HepG2 (cell line): ENCODE data around the gene CHAF1A. TPM values are rescaled to one million over a fixed set of nuclear protein-coding genes. Genes with fewer than 3 reads are reported as not detected.

Source experiments
- ATAC-seq: fragments of 200-7000 bp; cut with Tn5 transposase; 3 replicates; pipeline ENCODE4 v1.9.1; 2020; ENCODE audit warnings: mild to moderate bottlenecking, moderate library complexity
- BruUV-seq: library from RNA; stranded (reverse); fragments of 400-500 nt; replicated peaks from 2 replicates; lab custom pipeline; 2021; lab: Mats Ljungman, UMichigan
- CTCF ChIA-PET: fragments of 300-600 bp; formaldehyde crosslinking; extraction: SDS; loops from one replicate; lab custom pipeline; 2021; ENCODE audit warnings: low total read pairs, inconsistent platforms, low intra/inter-chr PET ratio; lab: Yijun Ruan, JAX
- POLR2A ChIA-PET: fragments of 350-600 bp; sonication (Branson Sonifier 250); formaldehyde crosslinking; loops from one replicate; lab custom pipeline; 2020; ENCODE audit warnings: antibody characterized with exemption, inconsistent platforms; lab: Yijun Ruan, JAX
- DNase-seq: peaks from one replicate; pipeline ENCODE4 v3.0.0-alpha.2; 2015; ENCODE audit warnings: low spot score
- FAIRE-seq: peaks from 3 replicates; lab custom pipeline; 2011; peaks lifted over from hg19 to GRCh38; lab: Jason Lieb, UNC
- H2AFZ ChIP-seq: one replicate; pipeline ENCODE4 v1.6.1; 2011; ENCODE audit warnings: low read length, inconsistent platforms
- H3K27ac ChIP-seq: fragments of 300-600 bp; 3 replicates; pipeline ENCODE4 v1.8.0; 2011; ENCODE audit warnings: mixed run types, mild to moderate bottlenecking, mixed read lengths, low read length, inconsistent platforms; ENCODE audit not compliant: insufficient read depth; ENCODE audit errors: extremely low read length
- H3K27me3 ChIP-seq, 2 experiments: fragments of 200-600 bp in 1 of 2; 2 replicates in 1 of 2; 3 replicates in 1 of 2; pipeline versions ENCODE4 v1.6.0 to v1.8.0; 2011; ENCODE audit warnings: low read length in 2 of 2, mild to moderate bottlenecking in 2 of 2, moderate library complexity in 2 of 2, inconsistent platforms in 1 of 2; ENCODE audit not compliant: insufficient read depth in 2 of 2, control insufficient read depth in 1 of 2
- H3K36me3 ChIP-seq, 2 experiments: fragments of 200-600 bp in 1 of 2; replicated peaks in 1 of 2; 2 replicates in 1 of 2; 3 replicates in 1 of 2; pipeline versions ENCODE4 v1.5.1 to v1.8.0; 2011; ENCODE audit warnings: low read length in 2 of 2, inconsistent platforms in 1 of 2; ENCODE audit not compliant: insufficient read depth in 2 of 2, control insufficient read depth in 1 of 2
- H3K4me1 ChIP-seq: 2 replicates; pipeline ENCODE4 v1.5.1; 2012; ENCODE audit warnings: low read length, inconsistent platforms; ENCODE audit not compliant: insufficient read depth
- H3K4me2 ChIP-seq: 2 replicates; pipeline ENCODE4 v1.6.0; 2011; ENCODE audit warnings: low read depth, low read length, inconsistent platforms
- H3K4me3 ChIP-seq, 3 experiments: fragments of 200-600 bp in 1 of 3; sonication (generic), shearing (Covaris generic) in 1 of 3; replicated peaks in 1 of 3; 2 replicates each; pipeline ENCODE4 v1.5.1; 2011 to 2016; ENCODE audit warnings: low read length in 3 of 3, inconsistent platforms in 2 of 3, low read depth in 2 of 3, mild to moderate bottlenecking in 2 of 3, control low read depth in 1 of 3, mixed read lengths in 1 of 3; ENCODE audit not compliant: insufficient read depth in 1 of 3
- H3K79me2 ChIP-seq: one replicate; pipeline ENCODE4 v1.6.1; 2011; ENCODE audit warnings: low read length, inconsistent platforms; ENCODE audit not compliant: insufficient read depth
- H3K9ac ChIP-seq: 2 replicates; pipeline ENCODE4 v1.6.0; 2011; ENCODE audit warnings: mild to moderate bottlenecking, low read depth, low read length, inconsistent platforms; ENCODE audit not compliant: insufficient read depth
- H3K9me3 ChIP-seq: 2 replicates; pipeline ENCODE4 v1.5.1; 2012; ENCODE audit warnings: mild to moderate bottlenecking, low read length
- H4K20me1 ChIP-seq: 2 replicates; pipeline ENCODE4 v1.6.0; 2011; ENCODE audit warnings: inconsistent platforms, mild to moderate bottlenecking, low read length, moderate library complexity; ENCODE audit not compliant: insufficient read depth
- ADNP ChIP-seq: sonication (generic); formaldehyde crosslinking; IDR thresholded peaks from 2 replicates; pipeline ENCODE4 v1.4.0; 2020; ENCODE audit warnings: missing genetic modification reagents
- HHEX ChIP-seq: IDR thresholded peaks from 2 replicates; pipeline ENCODE4 v1.6.1; 2016; ENCODE audit warnings: control low read depth
- HMG20A ChIP-seq: IDR thresholded peaks from 2 replicates; pipeline ENCODE4 v1.6.1; 2016; ENCODE audit warnings: borderline replicate concordance
- SOX5 ChIP-seq: IDR thresholded peaks from 2 replicates; pipeline ENCODE4 v1.6.1; 2016; ENCODE audit warnings: borderline replicate concordance
- ZMAT3 ChIP-seq: sonication (generic); formaldehyde crosslinking; conservative IDR thresholded peaks from 2 replicates; pipeline ENCODE4 v1.7.0; 2021; ENCODE audit warnings: missing genetic modification reagents
- ZNF30 ChIP-seq: sonication (generic); formaldehyde crosslinking; IDR thresholded peaks from 2 replicates; pipeline ENCODE4 v1.5.0; 2020; ENCODE audit warnings: mild to moderate bottlenecking, missing genetic modification reagents
- WGBS: methylation state at CpG from one replicate; pipeline ENCODE4 v1.1.6; 2017; ENCODE audit warnings: low lambda C conversion rate; 5-methylcytosine and 5-hydroxymethylcytosine counted together
- in situ Hi-C: cut with HindIII; loops from 2 replicates; pipeline ENCODE4 v1.10.0; 2017; ENCODE audit warnings: low pct_unique_long_range_greater_than_20kb; ENCODE audit not compliant: extremely low pct_ligation_motif_present
- intact Hi-C: fragments of 100-400 bp; cut with micrococcal nuclease; formaldehyde crosslinking; loops from one replicate; pipeline ENCODE4 v1.10.0; 2022; ENCODE audit not compliant: unreplicated experiment
- polyA plus RNA-seq, 8 experiments: library from polyadenylated mRNA; depleted of rRNA in 3 of 8; stranded (reverse) in 7 of 8; unstranded in 1 of 8; fragments of >200 nt; fragmentation: Illumina TruSeq in 4 of 8; extraction: Trizol in 4 of 8; gene quantifications; 2 replicates each; pipeline versions ENCODE4 v1.2.1 to v1.2.3, GENCODE V29; 2011 to 2016; ENCODE audit warnings: low read depth in 4 of 8, missing spikeins in 1 of 8, mixed read lengths in 1 of 8; ENCODE audit not compliant: insufficient read depth in 1 of 8
- total RNA-seq, 5 experiments: library from RNA; depleted of rRNA; stranded (reverse); fragments of >200 nt; fragmentation: Illumina TruSeq; extraction: Trizol; gene quantifications; 2 replicates each; pipeline ENCODE4 v1.2.3, GENCODE V29; 2016; ENCODE audit warnings: low read depth in 1 of 5
- TF ChIP-seq, protein P1 (sequence below): sonication (generic); formaldehyde crosslinking; IDR thresholded peaks from 2 replicates; pipeline ENCODE4 v1.8.0; 2022; ENCODE audit warnings: mild to moderate bottlenecking, missing genetic modification reagents; ENCODE audit not compliant: insufficient replicate concordance
- TF ChIP-seq, protein P2 (sequence below): sonication (generic); formaldehyde crosslinking; IDR thresholded peaks from 2 replicates; pipeline ENCODE4 v1.8.0; 2022; ENCODE audit warnings: mild to moderate bottlenecking, missing genetic modification reagents
- TF ChIP-seq, protein P3 (sequence below): sonication (generic); formaldehyde crosslinking; IDR thresholded peaks from 2 replicates; pipeline ENCODE4 v1.9.0; 2021; ENCODE audit warnings: missing genetic modification reagents, mild to moderate bottlenecking, borderline replicate concordance
- TF ChIP-seq, protein P4 (sequence below): sonication (generic); formaldehyde crosslinking; IDR thresholded peaks from 2 replicates; pipeline ENCODE4 v1.8.0; 2022; ENCODE audit warnings: low read depth, missing genetic modification reagents

The CHAF1A gene
- total and polyA plus RNA-seq, 2 of the 13 experiments (the other 11 are each of a cell fraction or from before 2014, with no cell fraction given) = 11.0 to 34.8 TPM

DNA sequence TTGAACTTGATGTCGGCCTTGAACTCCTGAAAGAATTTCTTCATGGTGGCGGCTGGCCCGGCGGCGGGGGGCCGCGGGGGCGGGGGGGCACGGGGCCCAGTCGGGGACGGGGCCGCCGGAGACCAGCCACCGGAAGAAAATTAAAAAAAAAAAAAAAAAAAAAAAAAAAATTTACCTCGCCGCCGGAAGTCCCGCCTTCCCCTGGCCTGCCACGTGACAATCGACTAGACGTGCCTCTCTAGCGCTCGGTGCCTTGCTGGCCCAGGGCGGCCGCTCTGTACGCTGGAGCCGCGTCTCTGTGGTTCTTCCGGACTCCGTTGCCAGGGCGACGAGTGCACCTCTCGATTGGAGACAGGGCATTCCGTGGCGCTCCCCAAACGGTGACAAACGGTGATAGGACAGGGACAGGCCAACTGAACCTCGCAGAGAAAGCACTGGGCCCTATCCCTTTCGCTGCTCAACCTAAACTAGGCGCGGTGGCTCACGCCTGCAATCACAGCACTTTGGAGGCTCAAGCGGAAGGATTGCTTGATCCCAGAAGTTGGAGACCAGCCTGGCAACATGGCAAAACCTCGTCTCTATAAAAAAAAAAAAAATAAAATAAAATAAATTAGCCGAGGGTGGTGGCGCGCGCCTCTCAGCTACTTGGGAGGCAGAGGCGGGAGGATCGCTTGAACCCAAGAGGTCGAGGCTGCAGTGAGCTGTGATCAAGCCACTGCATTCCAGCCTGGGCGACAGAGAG, 55.4 kb downstream of the CHAF1A start, which contains the start of gene UBXN6:
Gene UBXN6, minus strand, starts transcription at position 141 of the 742 bp plus-strand sequence. Its CDS starts 97 bp downstream, at position 44.
- no peaks in the 10 kb centered on the region; a peak in 1 of 5 replicates for H3K27me3 ChIP-seq
- peak within 1 kb of the TSS; percentile 74 for H3K27ac ChIP-seq
- 21% methylated on average over 41 of the region's 52 CpGs for WGBS
- H4K20me1 ChIP-seq = no peaks in the 10 kb centered on the region
- in situ Hi-C loops = no loop called here
- H2AFZ ChIP-seq = no peak within 1 kb of the TSS
- ATAC-seq (peak; percentile 80), FAIRE-seq (peak; percentile 79), DNase-seq (peak; percentile 95)
- POLR2A ChIA-PET = interaction anchor here (0.7 to 5.5 kb wide), 6 partner anchors 9 to 333 kb away, joined by 3 to 37 read pairs (median 3); partner anchors contain the start of genes CHAF1A and HDGFL2
- CTCF ChIA-PET = no interaction called here
- no peaks in the 10 kb centered on the region for H3K9me3 ChIP-seq
- peak within 1 kb of the TSS; percentile 99 for H3K4me2 ChIP-seq
- H3K9ac ChIP-seq = peak within 1 kb of the TSS; percentile 82
- H3K4me3 ChIP-seq = peak within 1 kb of the TSS; percentile 72 to 92 (median 85)
- BruUV-seq = no TSS peak
- H3K79me2 ChIP-seq = peaks cover 10% of the 10 kb centered on the region
- peaks cover 16% of the 10 kb centered on the region for H3K4me1 ChIP-seq
- peaks cover 6 to 9% of the 10 kb centered on the region in 2 experiments; a peak in 3 of 5 replicates for H3K36me3 ChIP-seq
- intact Hi-C loops = loop anchor here (5.0 kb wide), 1 partner anchor 56 kb away; the partner anchor contains the start of genes CHAF1A and SH3GL1
- TF ChIP-seq HMG20A = no peak
- no peak for TF ChIP-seq ZNF30
- no peak for TF ChIP-seq ADNP
- TF ChIP-seq SOX5 (CRISPR knock-in tag) = 0 out of 2 replicates have a peak, but pooled peaks have one; percentile 45
- TF ChIP-seq, protein P1, sequence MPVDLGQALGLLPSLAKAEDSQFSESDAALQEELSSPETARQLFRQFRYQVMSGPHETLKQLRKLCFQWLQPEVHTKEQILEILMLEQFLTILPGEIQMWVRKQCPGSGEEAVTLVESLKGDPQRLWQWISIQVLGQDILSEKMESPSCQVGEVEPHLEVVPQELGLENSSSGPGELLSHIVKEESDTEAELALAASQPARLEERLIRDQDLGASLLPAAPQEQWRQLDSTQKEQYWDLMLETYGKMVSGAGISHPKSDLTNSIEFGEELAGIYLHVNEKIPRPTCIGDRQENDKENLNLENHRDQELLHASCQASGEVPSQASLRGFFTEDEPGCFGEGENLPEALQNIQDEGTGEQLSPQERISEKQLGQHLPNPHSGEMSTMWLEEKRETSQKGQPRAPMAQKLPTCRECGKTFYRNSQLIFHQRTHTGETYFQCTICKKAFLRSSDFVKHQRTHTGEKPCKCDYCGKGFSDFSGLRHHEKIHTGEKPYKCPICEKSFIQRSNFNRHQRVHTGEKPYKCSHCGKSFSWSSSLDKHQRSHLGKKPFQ (CRISPR knock-in tag) = no peak
- TF ChIP-seq, protein P2, sequence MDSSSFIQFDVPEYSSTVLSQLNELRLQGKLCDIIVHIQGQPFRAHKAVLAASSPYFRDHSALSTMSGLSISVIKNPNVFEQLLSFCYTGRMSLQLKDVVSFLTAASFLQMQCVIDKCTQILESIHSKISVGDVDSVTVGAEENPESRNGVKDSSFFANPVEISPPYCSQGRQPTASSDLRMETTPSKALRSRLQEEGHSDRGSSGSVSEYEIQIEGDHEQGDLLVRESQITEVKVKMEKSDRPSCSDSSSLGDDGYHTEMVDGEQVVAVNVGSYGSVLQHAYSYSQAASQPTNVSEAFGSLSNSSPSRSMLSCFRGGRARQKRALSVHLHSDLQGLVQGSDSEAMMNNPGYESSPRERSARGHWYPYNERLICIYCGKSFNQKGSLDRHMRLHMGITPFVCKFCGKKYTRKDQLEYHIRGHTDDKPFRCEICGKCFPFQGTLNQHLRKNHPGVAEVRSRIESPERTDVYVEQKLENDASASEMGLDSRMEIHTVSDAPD (CRISPR knock-in tag) = no peak
- TF ChIP-seq, protein P3, sequence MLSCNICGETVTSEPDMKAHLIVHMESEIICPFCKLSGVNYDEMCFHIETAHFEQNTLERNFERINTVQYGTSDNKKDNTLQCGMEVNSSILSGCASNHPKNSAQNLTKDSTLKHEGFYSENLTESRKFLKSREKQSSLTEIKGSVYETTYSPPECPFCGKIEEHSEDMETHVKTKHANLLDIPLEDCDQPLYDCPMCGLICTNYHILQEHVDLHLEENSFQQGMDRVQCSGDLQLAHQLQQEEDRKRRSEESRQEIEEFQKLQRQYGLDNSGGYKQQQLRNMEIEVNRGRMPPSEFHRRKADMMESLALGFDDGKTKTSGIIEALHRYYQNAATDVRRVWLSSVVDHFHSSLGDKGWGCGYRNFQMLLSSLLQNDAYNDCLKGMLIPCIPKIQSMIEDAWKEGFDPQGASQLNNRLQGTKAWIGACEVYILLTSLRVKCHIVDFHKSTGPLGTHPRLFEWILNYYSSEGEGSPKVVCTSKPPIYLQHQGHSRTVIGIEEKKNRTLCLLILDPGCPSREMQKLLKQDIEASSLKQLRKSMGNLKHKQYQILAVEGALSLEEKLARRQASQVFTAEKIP (CRISPR knock-in tag) = no peak
- no peak for TF ChIP-seq ZMAT3 (CRISPR knock-in tag)
- no peak for TF ChIP-seq HHEX (CRISPR knock-in tag)
- TF ChIP-seq, protein P4, sequence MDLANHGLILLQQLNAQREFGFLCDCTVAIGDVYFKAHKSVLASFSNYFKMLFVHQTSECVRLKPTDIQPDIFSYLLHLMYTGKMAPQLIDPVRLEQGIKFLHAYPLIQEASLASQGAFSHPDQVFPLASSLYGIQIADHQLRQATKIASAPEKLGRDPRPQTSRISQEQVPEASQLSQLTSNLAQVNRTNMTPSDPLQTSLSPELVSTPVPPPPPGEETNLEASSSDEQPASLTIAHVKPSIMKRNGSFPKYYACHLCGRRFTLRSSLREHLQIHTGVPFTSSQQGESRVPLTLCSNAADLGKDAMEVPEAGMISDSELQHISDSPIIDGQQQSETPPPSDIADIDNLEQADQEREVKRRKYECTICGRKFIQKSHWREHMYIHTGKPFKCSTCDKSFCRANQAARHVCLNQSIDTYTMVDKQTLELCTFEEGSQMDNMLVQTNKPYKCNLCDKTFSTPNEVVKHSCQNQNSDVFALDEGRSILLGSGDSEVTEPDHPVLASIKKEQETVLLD (CRISPR knock-in tag) = peak; percentile 87
